Thyroid gland (tissue), 4 donors: ENCODE results near the gene AKNA. TPM values are rescaled to one million over a fixed set of nuclear protein-coding genes. Genes with fewer than 3 reads are reported as not detected.

Experiments used
- DNase-seq, 2 donors: peaks; one replicate each; pipeline ENCODE4 v3.0.0-alpha.2; 2019
- H3K27ac ChIP-seq, 3 donors: fragments of 200-600 bp; sonication (generic); 1 replicate in 2 of 3; 2 replicates in 1 of 3; pipeline ENCODE4 v1.5.1; 2016 to 2019; ENCODE audit warnings: mild to moderate bottlenecking in 1 of 3, moderate library complexity in 1 of 3
- H3K27me3 ChIP-seq: fragments of 200-600 bp; sonication (generic); one replicate; pipeline ENCODE4 v1.5.1; 2019
- H3K36me3 ChIP-seq, 2 donors: fragments of 200-600 bp; sonication (generic); one replicate each; pipeline ENCODE4 v1.5.1; 2016 to 2019
- H3K4me1 ChIP-seq, 2 donors: fragments of 200-600 bp; sonication (generic); one replicate each; pipeline ENCODE4 v1.5.1; 2017 to 2019
- H3K4me3 ChIP-seq, 3 donors: fragments of 200-600 bp; sonication (generic); replicated peaks in 1 of 3; 1 replicate in 2 of 3; 2 replicates in 1 of 3; pipeline ENCODE4 v1.5.1; 2016; ENCODE audit warnings: mild to moderate bottlenecking in 1 of 3
- H3K9me3 ChIP-seq: fragments of 200-600 bp; sonication (generic); one replicate; pipeline ENCODE4 v1.5.1; 2017
- POLR2A ChIP-seq, 2 donors: fragments of 450-650 bp; IDR thresholded peaks; one replicate each; pipeline ENCODE4 v1.6.1; 2017; ENCODE audit warnings: antibody characterized with exemption in 2 of 2, mild to moderate bottlenecking in 2 of 2, moderate library complexity in 1 of 2
- WGBS, 2 donors: methylation state at CpG; one replicate each; pipeline ENCODE4 v1.1.5; 2017; 5-methylcytosine and 5-hydroxymethylcytosine counted together
- intact Hi-C: fragments of 100-400 bp; cut with DNase I; formaldehyde crosslinking; loops from one replicate; pipeline ENCODE4 v1.15.1; 2023
- total RNA-seq, 4 donors: library from RNA; depleted of rRNA; stranded (reverse); fragments of >200 nt; gene quantifications; one replicate each; pipeline ENCODE4 v1.2.3, GENCODE V29; 2016
- TF ChIP-seq, protein P1 (sequence below), 6 experiments: fragments of 200-600 bp in 3 of 6; fragments of 450-650 bp in 3 of 6; sonication (generic) in 3 of 6; IDR thresholded peaks; one replicate each; pipeline ENCODE4 v1.5.1; 2016 to 2019; ENCODE audit warnings: antibody characterized with exemption in 6 of 6, mild to moderate bottlenecking in 2 of 6, inconsistent platforms in 1 of 6, moderate library complexity in 1 of 6

Gene AKNA
- total RNA-seq, 4 donors from 2014 or later: 10.0 to 17.0 (median 12.5) TPM

DNA sequence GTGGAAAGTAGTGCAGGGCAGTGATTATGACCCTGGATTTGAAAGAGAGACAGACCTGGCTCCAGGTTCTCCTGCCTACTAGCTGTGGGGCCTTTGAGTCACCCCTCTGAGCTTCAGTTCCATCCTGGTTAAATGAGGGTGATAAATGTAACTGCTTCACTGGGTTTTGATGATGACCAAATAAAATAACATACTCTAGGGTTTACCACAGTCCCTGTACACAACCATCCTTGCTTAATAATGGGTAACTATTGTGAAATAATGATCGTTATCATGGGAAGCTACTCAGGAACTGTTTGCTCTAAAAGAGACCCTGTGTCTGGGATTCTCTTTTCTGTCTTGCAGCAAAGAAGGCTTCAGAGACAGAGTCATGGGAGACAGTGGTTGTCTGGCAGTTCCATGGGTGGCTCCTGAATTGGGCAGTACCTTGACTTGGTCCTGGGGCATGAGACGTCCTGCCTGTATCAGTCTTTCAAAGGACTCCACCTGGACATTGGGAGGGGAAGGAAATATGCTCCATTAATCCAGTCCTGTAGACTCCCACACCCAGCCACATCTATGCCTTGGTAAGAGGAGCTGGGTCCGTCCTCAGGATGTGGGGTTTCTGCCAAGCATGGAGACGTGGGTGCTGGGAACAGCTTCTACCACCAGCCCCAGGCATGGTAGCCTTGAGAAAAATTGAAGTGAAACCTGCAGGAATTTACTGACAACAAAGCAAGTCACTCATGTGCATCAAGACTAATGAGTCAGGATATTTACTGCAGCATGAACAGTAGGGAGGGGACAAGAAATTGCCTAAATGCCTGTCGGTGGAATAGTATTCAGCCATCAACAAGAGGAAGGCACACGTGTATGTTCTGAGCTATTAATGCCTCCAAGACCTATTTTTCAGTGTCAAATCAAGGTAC lies 23.4 kb downstream of the AKNA start:
- Histone ChIP-seq H3K27ac (no peak overlapping the region), H3K36me3 (peaks cover 40 to 44% of the 10 kb centered on the region in 2 donors)

DNA sequence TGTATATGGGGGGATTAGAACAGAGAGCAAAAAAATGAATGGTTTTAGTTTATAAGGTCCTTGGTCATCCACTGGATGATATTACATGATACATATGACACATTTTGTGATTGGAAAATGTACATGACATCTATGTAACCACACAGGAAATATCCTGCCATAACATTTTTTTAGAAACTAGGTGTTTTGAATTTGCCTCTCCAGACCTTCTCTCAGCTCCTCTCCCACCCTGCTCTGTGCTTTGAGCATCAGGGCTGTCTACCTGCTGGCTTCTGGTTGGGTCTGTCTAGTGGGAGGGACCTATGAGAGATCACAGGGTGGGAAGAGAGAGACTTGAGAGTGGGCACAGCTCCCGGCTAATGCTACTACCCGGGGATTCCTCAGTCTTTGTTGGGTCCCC lies 24.4 kb downstream of the AKNA start:
- Histone ChIP-seq H3K27ac (no peak overlapping the region), H3K4me3 (no peak overlapping the region), H3K27me3 (no peaks in the 10 kb centered on the region), H3K36me3 (peaks cover 44 to 50% of the 10 kb centered on the region in 2 donors), H3K4me1 (peaks cover 0 to 4% of the 10 kb centered on the region in 2 donors), H3K9me3 (no peaks in the 10 kb centered on the region)
- intact Hi-C loops: no loop called here
- no peak for DNase-seq
- 33 to 46% methylated on average over 2 of the region's 2 CpGs for WGBS, 2 donors
- no peak for TF ChIP-seq POLR2A (IDR thresholded peaks at IDR 0.05)
- TF ChIP-seq, protein P1, sequence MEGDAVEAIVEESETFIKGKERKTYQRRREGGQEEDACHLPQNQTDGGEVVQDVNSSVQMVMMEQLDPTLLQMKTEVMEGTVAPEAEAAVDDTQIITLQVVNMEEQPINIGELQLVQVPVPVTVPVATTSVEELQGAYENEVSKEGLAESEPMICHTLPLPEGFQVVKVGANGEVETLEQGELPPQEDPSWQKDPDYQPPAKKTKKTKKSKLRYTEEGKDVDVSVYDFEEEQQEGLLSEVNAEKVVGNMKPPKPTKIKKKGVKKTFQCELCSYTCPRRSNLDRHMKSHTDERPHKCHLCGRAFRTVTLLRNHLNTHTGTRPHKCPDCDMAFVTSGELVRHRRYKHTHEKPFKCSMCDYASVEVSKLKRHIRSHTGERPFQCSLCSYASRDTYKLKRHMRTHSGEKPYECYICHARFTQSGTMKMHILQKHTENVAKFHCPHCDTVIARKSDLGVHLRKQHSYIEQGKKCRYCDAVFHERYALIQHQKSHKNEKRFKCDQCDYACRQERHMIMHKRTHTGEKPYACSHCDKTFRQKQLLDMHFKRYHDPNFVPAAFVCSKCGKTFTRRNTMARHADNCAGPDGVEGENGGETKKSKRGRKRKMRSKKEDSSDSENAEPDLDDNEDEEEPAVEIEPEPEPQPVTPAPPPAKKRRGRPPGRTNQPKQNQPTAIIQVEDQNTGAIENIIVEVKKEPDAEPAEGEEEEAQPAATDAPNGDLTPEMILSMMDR (IDR thresholded peaks at IDR 0.05): no peak

More for the DNA sequence above, 23.4 kb downstream of the AKNA start:
- peaks cover 0 to 4% of the 10 kb centered on the region in 2 donors for H3K4me1 ChIP-seq
- H3K4me3 ChIP-seq: no peak overlapping the region
- no peak for TF ChIP-seq POLR2A (IDR thresholded peaks at IDR 0.05)
- TF ChIP-seq, protein P1 (IDR thresholded peaks at IDR 0.05): no peak
- intact Hi-C loops: no loop called here
- H3K9me3 ChIP-seq: no peaks in the 10 kb centered on the region
- H3K27me3 ChIP-seq: no peaks in the 10 kb centered on the region
- DNase-seq: no peak
- WGBS, 2 donors: 82 to 86% methylated on average over 5 of the region's 6 CpGs

- H3K27ac ChIP-seq: no peak overlapping the region
- intact Hi-C loops: no loop called here
- no peak for DNase-seq
- H3K4me3 ChIP-seq: no peak overlapping the region
- H3K27me3 ChIP-seq: no peaks in the 10 kb centered on the region
- WGBS, 2 donors: 81 to 89% methylated on average over 4 to 11 of the region's 12 CpGs
- no peak for TF ChIP-seq POLR2A (IDR thresholded peaks at IDR 0.05)
- TF ChIP-seq, protein P1 (IDR thresholded peaks at IDR 0.05): no peak
- peaks cover 42 to 58% of the 10 kb centered on the region in 2 donors for H3K36me3 ChIP-seq
- H3K9me3 ChIP-seq: no peaks in the 10 kb centered on the region
- peaks cover 0 to 4% of the 10 kb centered on the region in 2 donors for H3K4me1 ChIP-seq
These were observed 25.4 kb downstream of the AKNA start for GRCh38 chr9:114362394-114362793.

GRCh38 chr9:114361542-114361941 lies 26.2 kb downstream of the AKNA start:
- H3K4me1 ChIP-seq: peaks cover 0 to 4% of the 10 kb centered on the region in 2 donors
- TF ChIP-seq POLR2A (IDR thresholded peaks at IDR 0.05): no peak
- TF ChIP-seq, protein P1 (IDR thresholded peaks at IDR 0.05): no peak
- H3K27me3 ChIP-seq: no peaks in the 10 kb centered on the region
- no peaks in the 10 kb centered on the region for H3K9me3 ChIP-seq
- no peak overlapping the region for H3K4me3 ChIP-seq
- H3K36me3 ChIP-seq: peaks cover 47 to 66% of the 10 kb centered on the region in 2 donors
- intact Hi-C loops: no loop called here
- no peak overlapping the region for H3K27ac ChIP-seq
- DNase-seq: no peak
- 88 to 95% methylated on average over 6 to 7 of the region's 7 CpGs for WGBS, 2 donors

DNA sequence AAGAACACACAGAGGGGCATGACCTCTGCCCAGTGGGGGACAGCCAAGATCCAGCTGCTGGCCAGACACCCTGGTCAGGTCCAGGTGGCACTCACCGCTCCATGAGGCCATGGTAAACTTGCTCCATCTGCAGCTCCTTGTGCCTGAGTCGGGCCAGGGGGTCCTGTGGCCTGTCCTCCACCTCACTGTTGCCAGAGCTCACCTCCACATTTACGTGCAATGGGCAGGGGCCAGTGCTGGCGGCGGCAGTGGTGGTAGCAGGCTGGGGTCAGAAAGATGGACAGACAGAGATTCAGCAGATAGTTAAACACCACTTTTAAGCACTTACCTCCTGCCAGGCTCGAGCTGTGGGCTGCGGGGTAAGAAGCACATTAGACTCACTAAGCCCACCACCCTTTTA lies 28.0 kb downstream of the AKNA start:
- intact Hi-C loops: no loop called here
- peaks cover 47 to 83% of the 10 kb centered on the region in 2 donors for H3K36me3 ChIP-seq
- H3K4me3 ChIP-seq: no peak overlapping the region
- H3K27ac ChIP-seq: no peak overlapping the region
- no peak for DNase-seq
- no peak for TF ChIP-seq POLR2A (IDR thresholded peaks at IDR 0.05)
- TF ChIP-seq, protein P1 (IDR thresholded peaks at IDR 0.05): no peak
- H3K4me1 ChIP-seq: peaks cover 0 to 4% of the 10 kb centered on the region in 2 donors
- H3K27me3 ChIP-seq: no peaks in the 10 kb centered on the region
- 91 to 94% methylated on average over 7 of the region's 7 CpGs for WGBS, 2 donors
- H3K9me3 ChIP-seq: no peaks in the 10 kb centered on the region
